ENCODE data around the gene SH3RF2.

GRCh38 chr5:145903113-145903512 is 33.3 kb upstream of the SH3RF2 start:
- TF ChIP-seq SIN3A (IDR thresholded peaks at IDR 0.05; ENCODE audit: low read depth, low read length) (no peak), CBX5 (IDR thresholded peaks at IDR 0.05; ENCODE audit: low read depth) (no peak), ZZZ3 (IDR thresholded peaks at IDR 0.05; ENCODE audit: control insufficient read depth, insufficient read length, low read depth) (no peak), BACH1 (IDR thresholded peaks at IDR 0.05; ENCODE audit: borderline replicate concordance) (no peak), CTCF (IDR thresholded peaks at IDR 0.05 in 2 of 3, conservative IDR thresholded peaks at IDR 0.05 in 1 of 3; ENCODE audit: control insufficient read depth in 2 of 3, extremely low read depth in 1 of 3, insufficient read depth in 1 of 3, low read depth in 3 of 3, low read length in 3 of 3) (no peak; a peak in 1 of 6 replicates), POLR2A (IDR thresholded peaks at IDR 0.05; ENCODE audit: low read depth, low read length) (no peak), NFXL1 (IDR thresholded peaks at IDR 0.05; ENCODE audit: borderline replicate concordance) (no peak)

Measured in GM12878 (cell line).